GM12875 (cell line): ENCODE measurements around the gene RUNX2.

ENCODE experiments used
- H3K4me3 ChIP-seq: one replicate; pipeline ENCODE4 v1.5.1; 2011; ENCODE audit warnings: low read depth, low read length, control low read depth
- CTCF ChIP-seq: IDR thresholded peaks from 2 replicates; pipeline ENCODE4 v1.5.1; 2011; ENCODE audit warnings: low read depth, mild to moderate bottlenecking, control low read depth, inconsistent platforms, low read length, moderate library complexity, borderline replicate concordance; ENCODE audit not compliant: insufficient read depth

The RUNX2 gene

GRCh38 chr6:45353654-45354053 is 25.5 kb downstream of the RUNX2 start:
- no peak overlapping the region for H3K4me3 ChIP-seq
- no peak for TF ChIP-seq CTCF

- no peak for TF ChIP-seq CTCF
- H3K4me3 ChIP-seq: no peak overlapping the region
Observed at GRCh38 chr6:45364466-45364865, 36.3 kb downstream of the RUNX2 start.

GRCh38 chr6:45365036-45365435 is 36.9 kb downstream of the RUNX2 start:
- no peak for TF ChIP-seq CTCF
- H3K4me3 ChIP-seq: no peak overlapping the region

- TF ChIP-seq CTCF: no peak
Observed at GRCh38 chr6:45366534-45366933, 38.4 kb downstream of the RUNX2 start.

GRCh38 chr6:45367999-45368398 is 39.9 kb downstream of the RUNX2 start:
- no peak for TF ChIP-seq CTCF
- no peak overlapping the region for H3K4me3 ChIP-seq

More at GRCh38 chr6:45366534-45366933, 38.4 kb downstream of the RUNX2 start:
- H3K4me3 ChIP-seq: no peak overlapping the region

- no peak for TF ChIP-seq CTCF
- H3K4me3 ChIP-seq: no peak overlapping the region
Observed at GRCh38 chr6:45369870-45370269, 41.7 kb downstream of the RUNX2 start.

GRCh38 chr6:45371924-45372573 is 43.9 kb downstream of the RUNX2 start:
- TF ChIP-seq CTCF: no peak
- H3K4me3 ChIP-seq: no peak overlapping the region
